ENCODE measurements around the gene DGCR2.
A peak's percentile ranks its signal among the peaks of the same experiment; 100 is the strongest.

Gene DGCR2

GRCh38 chr22:19143967-19144400 lies 21.8 kb upstream of the DGCR2 start:
- DNase-seq, result peak; percentile 67

DNA sequence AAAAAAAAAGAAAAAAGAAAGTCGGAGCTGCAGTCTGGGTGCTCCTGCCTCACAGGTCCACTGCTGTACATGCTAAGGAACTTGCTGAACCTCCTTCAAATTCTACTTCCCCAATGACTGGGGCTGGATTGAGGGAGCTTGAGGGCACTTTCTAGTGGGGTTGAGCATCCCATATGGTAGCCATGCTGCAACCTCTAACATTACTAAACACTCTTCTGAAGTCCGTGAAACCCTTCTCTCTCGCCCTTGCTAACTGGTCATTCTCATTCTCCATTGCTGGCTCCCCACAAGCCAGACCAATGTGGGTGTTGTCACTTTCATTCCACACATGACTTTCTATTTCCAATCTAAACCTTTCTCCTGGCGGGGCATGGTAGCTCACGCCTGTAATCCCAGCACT lies 21.0 kb upstream of the DGCR2 start:
- no peak for DNase-seq

DNA sequence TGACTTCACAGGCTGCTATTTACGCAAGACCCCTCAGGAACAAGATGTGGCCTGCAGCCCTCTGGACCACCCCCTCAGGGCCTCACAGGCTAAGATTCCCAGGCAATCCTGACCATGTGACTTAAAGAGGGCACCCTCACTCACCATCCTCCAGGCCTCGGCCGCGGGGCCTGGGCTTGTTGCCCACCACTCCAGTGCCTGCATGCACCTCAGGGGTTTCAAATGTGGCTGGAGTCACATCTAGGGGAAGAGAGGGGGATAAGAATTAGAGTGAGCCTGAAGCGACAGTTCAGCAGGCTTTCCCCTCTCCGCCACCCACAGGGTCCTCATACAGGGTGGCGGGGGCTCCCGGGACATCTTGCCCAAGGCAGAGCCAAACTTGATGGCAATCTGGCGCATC lies 20.2 kb upstream of the DGCR2 start:
- no peak for DNase-seq

DNA sequence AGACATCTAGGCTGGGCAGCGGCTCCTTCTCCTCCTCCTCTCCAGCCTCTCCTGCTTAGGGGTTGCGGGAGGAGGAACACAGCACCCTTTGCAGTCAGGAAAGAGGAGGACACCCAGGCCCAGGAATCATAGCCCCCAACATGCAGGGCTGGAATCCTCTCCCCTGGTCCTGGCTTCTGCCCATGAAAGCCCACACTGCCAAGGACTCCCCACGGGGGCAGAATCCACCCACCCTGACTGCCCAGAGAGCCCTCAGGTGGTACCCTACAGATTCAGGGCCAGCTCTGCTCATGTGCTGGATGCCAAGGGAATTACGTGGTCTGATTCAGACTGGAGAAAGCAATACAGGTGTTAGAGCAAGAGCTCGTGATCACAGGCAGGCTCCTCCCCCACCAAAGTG lies 17.8 kb upstream of the DGCR2 start:
- DNase-seq, result no peak

- no peak for DNase-seq
These were observed 16.8 kb upstream of the DGCR2 start for GRCh38 chr22:19139001-19139356.

GRCh38 chr22:19138217-19139000 lies 16.2 kb upstream of the DGCR2 start:
- no peak for DNase-seq

DNA sequence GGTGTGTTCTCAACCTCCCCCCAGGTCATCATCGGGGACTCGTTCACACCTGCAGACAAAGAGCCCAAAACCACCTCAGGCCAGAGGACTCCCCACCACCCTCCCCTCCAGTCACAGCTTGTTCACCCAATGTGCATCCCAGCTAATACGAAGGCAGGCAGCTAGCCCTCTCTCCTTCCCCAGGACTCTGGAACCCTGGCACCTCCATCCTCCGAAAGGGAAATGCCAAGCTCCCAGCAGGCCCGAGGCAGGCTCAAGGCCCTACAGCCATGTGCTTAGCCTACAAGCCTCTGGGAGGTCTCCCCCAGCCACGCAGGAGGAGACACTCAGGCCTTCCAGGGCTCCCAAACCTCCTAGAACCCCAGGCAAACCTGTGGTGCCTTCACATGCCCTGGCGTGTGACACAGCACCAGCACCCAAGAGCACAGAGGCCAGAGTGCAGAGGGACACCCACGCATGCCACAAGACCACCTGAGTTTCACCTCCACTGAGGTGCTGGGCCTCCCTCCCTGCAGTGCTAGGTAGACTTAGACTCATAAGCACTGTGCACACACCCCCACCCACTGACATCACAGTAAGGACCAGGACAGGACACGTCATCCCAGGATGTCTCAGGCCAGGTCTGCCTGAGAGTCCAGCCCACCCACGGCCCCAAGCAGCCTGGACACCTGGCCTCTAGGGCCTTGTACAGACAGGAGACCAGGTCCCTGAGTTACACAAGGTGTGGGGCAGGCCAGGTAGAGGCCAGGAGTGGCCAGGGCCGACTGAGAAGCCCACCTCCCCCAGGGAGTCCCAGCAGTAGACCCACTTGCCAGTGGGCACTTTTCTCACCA lies 15.4 kb upstream of the DGCR2 start:
- DNase-seq, result no peak

- DNase-seq, result no peak
These were observed 14.7 kb upstream of the DGCR2 start for GRCh38 chr22:19136915-19137314.

GRCh38 chr22:19134874-19135273 lies 12.7 kb upstream of the DGCR2 start:
- no peak for DNase-seq

DNA sequence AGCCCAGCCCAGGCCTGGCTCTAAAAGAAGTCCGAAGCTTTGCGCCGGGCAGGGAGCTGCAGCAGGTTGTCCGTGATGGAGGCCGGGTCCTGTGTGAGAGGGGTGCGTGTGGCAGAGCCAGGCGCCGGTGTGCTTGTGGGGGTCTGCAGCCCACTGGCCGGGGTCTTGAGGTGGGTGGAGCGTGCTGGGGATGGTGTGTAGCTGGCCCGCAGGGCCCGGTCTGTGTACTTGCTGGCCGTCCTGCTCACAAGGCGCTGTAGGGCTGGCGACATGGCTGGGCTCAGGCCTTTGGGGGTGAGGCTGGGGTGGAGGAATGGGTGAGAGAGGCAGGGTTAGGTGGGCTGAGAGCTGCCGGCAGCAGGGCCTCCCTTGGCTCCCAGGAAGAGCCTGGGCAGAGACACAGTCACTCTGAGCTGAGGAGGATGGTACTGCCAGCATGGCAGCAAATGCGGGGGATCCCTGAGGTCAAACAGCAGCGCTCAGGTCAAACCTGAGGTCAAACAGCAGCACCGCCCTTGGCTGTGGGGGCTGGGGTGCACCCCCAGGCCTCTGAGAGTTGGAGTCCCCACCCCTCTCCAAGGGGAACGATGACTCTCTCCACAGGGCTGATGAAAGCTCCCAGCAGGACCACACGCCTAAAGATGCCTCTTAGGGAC lies 12.1 kb upstream of the DGCR2 start:
- no peak for DNase-seq

- DNase-seq, result no peak
These were observed 11.3 kb upstream of the DGCR2 start for GRCh38 chr22:19133561-19133960.

GRCh38 chr22:19132693-19133400 lies 10.6 kb upstream of the DGCR2 start:
- DNase-seq, result no peak

DNA sequence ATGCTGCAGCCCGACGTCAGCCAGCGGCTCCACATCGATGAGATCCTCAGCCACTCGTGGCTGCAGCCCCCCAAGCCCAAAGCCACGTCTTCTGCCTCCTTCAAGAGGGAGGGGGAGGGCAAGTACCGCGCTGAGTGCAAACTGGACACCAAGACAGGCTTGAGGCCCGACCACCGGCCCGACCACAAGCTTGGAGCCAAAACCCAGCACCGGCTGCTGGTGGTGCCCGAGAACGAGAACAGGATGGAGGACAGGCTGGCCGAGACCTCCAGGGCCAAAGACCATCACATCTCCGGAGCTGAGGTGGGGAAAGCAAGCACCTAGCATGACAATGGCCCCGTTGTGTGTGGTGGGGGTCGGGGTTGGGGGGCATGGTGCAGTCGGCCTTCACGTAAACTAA lies 9.9 kb upstream of the DGCR2 start:
- no peak for DNase-seq

DNA sequence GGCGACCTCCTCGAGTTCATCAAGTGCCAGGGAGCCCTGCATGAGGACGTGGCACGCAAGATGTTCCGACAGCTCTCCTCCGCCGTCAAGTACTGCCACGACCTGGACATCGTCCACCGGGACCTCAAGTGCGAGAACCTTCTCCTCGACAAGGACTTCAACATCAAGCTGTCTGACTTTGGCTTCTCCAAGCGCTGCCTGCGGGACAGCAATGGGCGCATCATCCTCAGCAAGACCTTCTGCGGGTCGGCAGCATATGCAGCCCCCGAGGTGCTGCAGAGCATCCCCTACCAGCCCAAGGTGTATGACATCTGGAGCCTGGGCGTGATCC lies 9.4 kb upstream of the DGCR2 start:
- DNase-seq, result no peak

- DNase-seq, result no peak
These were observed 8.9 kb upstream of the DGCR2 start, which contains the start of gene TSSK2 for GRCh38 chr22:19130959-19131684. Gene TSSK2, plus strand, starts transcription at chr22:19131308. Its CDS starts 92 bp downstream, at chr22:19131400.

- DNase-seq, result no peak
These were observed 7.7 kb upstream of the DGCR2 start for GRCh38 chr22:19129871-19130270.

GRCh38 chr22:19128946-19129727 lies 6.9 kb upstream of the DGCR2 start:
- no peak for DNase-seq

- no peak for DNase-seq
These were observed 5.8 kb upstream of the DGCR2 start for GRCh38 chr22:19128009-19128401.

DNA sequence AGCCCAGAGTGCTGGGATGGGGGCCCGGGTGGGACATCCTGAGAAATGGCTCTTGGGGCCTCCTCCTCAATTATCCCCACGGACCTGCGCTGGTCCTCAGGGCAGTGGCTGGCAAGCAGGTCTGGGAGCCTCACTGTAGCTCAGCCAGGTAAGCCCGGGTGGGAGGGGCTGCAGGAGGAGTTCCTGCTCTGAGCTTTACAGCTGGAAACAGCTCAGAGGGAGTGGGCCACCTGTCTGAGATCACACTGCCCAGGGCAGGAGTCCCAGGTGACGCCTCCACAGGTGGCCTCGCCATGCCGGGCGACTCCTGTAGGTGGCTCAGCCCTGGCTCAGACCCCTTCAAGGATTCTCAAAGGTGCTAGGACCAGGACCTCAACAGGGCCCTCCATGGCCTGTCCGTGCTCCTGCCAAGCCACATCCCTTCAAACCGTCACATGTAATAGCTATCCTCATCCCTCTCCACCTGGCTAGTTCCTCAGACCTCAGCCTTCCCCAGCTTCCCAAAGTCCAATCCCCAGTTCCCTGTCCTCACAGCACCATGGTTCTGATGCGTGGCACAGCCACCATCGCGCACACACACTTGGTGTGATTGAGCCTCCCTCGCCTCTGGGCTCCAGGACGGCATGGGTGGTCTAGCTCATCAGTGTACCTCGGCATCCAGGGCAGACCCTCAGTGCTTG lies 5.3 kb upstream of the DGCR2 start:
- DNase-seq, result no peak

- DNase-seq, result no peak
These were observed 4.4 kb upstream of the DGCR2 start for GRCh38 chr22:19126309-19127273.
